ENCODE data around the gene LDB2. TPM values are rescaled to one million over a fixed set of nuclear protein-coding genes. Genes with fewer than 3 reads are reported as not detected.
"Not testable (repeated sequence)": the region's sequence is repeated elsewhere in the genome, so short reads cannot be mapped to it uniquely, and the experiment has no call there.

The LDB2 gene
- total RNA-seq, 2 donors from 2014 or later = 31.0 to 34.1 TPM

GRCh38 chr4:16641971-16642370 is 256.5 kb downstream of the LDB2 start:
- no peak for TF ChIP-seq CTCF (IDR thresholded peaks at IDR 0.05)
- Histone ChIP-seq H3K4me3 (no peak overlapping the region), H3K27ac (no peak overlapping the region), H3K4me1 (ENCODE audit: control insufficient read depth in 1 of 2, low read depth in 2 of 2) (no peaks in the 10 kb centered on the region), H3K9me3 (no peaks in the 10 kb centered on the region), H3K27me3 (replicated peaks; ENCODE audit: insufficient read depth) (no peaks in the 10 kb centered on the region), H3K36me3 (no peaks in the 10 kb centered on the region)
- ATAC-seq (ENCODE audit: insufficient number of reproducible peaks, low FRiP score, low read depth) = no peak
- no peak for DNase-seq (ENCODE audit: low spot score)

- Histone ChIP-seq H3K27me3 (replicated peaks; ENCODE audit: insufficient read depth) (no peaks in the 10 kb centered on the region), H3K27ac (no peak overlapping the region), H3K9me3 (no peaks in the 10 kb centered on the region), H3K4me1 (ENCODE audit: control insufficient read depth in 1 of 2, low read depth in 2 of 2) (no peaks in the 10 kb centered on the region), H3K36me3 (no peaks in the 10 kb centered on the region), H3K4me3 (no peak overlapping the region)
- DNase-seq (ENCODE audit: low spot score) (no peak), ATAC-seq (ENCODE audit: insufficient number of reproducible peaks, low FRiP score, low read depth) (no peak)
- TF ChIP-seq CTCF (IDR thresholded peaks at IDR 0.05) = no peak
Observed at GRCh38 chr4:16636912-16637630, 261.4 kb downstream of the LDB2 start.

- Histone ChIP-seq H3K27me3 (replicated peaks; ENCODE audit: insufficient read depth) (no peaks in the 10 kb centered on the region), H3K4me1 (ENCODE audit: control insufficient read depth in 1 of 2, low read depth in 2 of 2) (no peaks in the 10 kb centered on the region), H3K9me3 (no peaks in the 10 kb centered on the region), H3K4me3 (no peak overlapping the region), H3K27ac (no peak overlapping the region), H3K36me3 (no peaks in the 10 kb centered on the region)
- ATAC-seq (ENCODE audit: insufficient number of reproducible peaks, low FRiP score, low read depth) = no peak
- no peak for TF ChIP-seq CTCF (IDR thresholded peaks at IDR 0.05)
- DNase-seq (ENCODE audit: low spot score) = no peak
Observed at GRCh38 chr4:16636304-16636703, 262.1 kb downstream of the LDB2 start.

- H3K9me3 ChIP-seq; ATAC-seq (ENCODE audit: insufficient number of reproducible peaks, low FRiP score, low read depth); DNase-seq (ENCODE audit: low spot score); H3K36me3 ChIP-seq; H3K4me1 ChIP-seq (ENCODE audit: control insufficient read depth in 1 of 2, low read depth in 2 of 2); H3K27me3 ChIP-seq (replicated peaks; ENCODE audit: insufficient read depth); H3K27ac ChIP-seq; H3K4me3 ChIP-seq: not testable (repeated sequence)
Observed at GRCh38 chr4:16629274-16629673, 269.2 kb downstream of the LDB2 start.

- not testable (repeated sequence) for H3K27me3 ChIP-seq (replicated peaks; ENCODE audit: insufficient read depth); ATAC-seq (ENCODE audit: insufficient number of reproducible peaks, low FRiP score, low read depth); H3K27ac ChIP-seq; H3K36me3 ChIP-seq; H3K4me3 ChIP-seq; H3K9me3 ChIP-seq; H3K4me1 ChIP-seq (ENCODE audit: control insufficient read depth in 1 of 2, low read depth in 2 of 2); DNase-seq (ENCODE audit: low spot score)
Observed at GRCh38 chr4:16628835-16629234, 269.6 kb downstream of the LDB2 start.

- Histone ChIP-seq H3K4me3 (no peak overlapping the region), H3K36me3 (no peaks in the 10 kb centered on the region), H3K27ac (no peak overlapping the region), H3K27me3 (replicated peaks; ENCODE audit: insufficient read depth) (no peaks in the 10 kb centered on the region), H3K9me3 (no peaks in the 10 kb centered on the region), H3K4me1 (ENCODE audit: control insufficient read depth in 1 of 2, low read depth in 2 of 2) (no peaks in the 10 kb centered on the region)
- TF ChIP-seq CTCF (IDR thresholded peaks at IDR 0.05) = no peak
- DNase-seq (ENCODE audit: low spot score) (no peak), ATAC-seq (ENCODE audit: insufficient number of reproducible peaks, low FRiP score, low read depth) (peak; percentile 12)
Observed at GRCh38 chr4:16627999-16628398, 270.4 kb downstream of the LDB2 start.
